HG03342 (cell line): ENCODE data around the gene NSUN3.
"Not testable (repeated sequence)": the region's sequence is repeated elsewhere in the genome, so short reads cannot be mapped to it uniquely, and the experiment has no call there.

ENCODE experiments used
- ATAC-seq: cut with Tn5 transposase; IDR thresholded peaks from one replicate; pipeline ENCODE4 v1.9.1; 2021; ENCODE audit warnings: mild to moderate bottlenecking, moderate library complexity; ENCODE audit not compliant: unreplicated experiment

NSUN3 gene

DNA sequence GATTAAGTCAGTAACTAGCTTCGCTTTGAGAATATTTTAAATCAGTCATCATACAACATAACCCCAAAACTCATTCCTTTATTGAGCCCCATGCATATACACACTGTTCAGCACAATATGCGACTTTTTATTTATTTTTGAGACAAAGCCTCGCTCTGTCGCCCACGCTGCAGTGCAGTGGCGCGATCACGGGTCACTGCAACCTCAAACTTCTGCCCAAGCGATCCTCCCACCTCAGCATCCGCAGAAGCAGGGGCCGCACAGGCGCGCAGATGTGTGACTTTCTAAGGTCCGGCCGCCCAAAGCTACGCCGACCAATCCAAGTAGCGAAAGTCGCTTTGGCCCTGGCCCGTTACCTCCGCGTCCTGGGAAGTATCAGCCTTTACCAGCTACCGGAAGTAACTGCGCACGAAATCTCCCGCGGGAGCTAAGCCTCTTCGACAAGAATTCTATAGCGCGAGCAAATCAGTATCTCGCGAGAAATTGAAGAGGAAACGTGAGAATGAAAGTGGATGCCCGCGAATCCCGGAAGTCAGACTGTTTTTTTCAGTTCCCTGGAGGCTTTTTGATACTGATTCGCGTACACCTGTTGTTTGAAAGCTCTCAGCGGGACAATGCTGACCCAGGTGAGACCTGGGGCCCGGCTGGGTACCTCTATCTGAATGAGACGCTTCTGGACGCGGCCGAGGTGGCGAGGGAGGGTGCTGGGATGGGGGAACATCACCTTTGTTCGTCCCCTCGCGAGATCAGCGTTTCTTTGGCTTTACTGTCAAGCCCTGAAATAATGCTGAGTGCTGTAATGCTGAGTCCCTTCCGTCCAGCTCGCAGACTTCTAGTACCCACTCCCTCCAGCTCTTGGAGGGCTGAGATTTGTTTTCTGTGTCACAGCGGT lies at the start of gene NSUN3, which contains the start of gene DHFR2:
Gene NSUN3 (plus strand): TSS at position 549 of the 892 bp plus-strand sequence. CDS start 66 bp downstream, at position 615.
Gene DHFR2 (minus strand): TSS at position 404 of the 892 bp plus-strand sequence. CDS start 1,405 bp downstream, outside the sequence.
- peak; percentile 92 for ATAC-seq

DNA sequence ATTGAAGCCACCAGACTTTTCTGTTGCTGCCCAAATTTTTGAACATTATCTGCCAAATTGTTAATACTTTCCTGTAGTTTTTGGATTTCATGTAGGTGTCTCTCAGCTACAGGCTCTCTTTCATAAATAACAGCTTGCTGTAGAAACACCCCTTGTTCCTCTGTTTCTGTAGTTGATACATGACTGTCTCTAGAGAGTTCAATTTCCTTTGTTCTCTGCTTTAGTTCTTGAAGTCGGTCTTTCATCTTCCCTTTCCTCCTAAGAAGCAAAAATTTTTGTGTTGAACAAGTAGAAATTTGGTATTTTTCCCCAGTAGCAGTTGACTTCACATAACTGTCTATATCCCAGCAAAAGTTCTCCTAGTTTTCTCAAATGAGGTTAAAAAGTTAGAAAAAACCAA lies 47.8 kb upstream of the NSUN3 start:
- ATAC-seq: no peak

DNA sequence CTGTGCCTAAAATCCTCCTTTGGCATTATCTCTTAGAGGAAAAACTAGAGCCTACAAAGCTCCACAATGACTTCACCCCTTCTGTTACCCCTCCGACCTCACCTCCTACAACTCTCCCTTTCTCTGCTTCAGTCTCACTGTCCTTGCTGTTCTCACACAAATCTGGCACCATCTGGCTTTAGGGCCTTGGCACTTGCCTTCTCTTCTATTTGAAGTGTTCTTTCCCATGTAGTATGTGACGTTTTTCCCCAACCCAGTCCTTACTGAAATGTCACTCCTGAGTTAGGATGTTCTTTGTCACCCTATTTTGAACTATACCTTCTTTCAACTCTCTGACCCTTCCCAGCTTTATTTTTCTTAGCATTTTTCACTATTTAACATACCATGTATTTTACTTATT lies 43.2 kb upstream of the NSUN3 start:
- no peak for ATAC-seq

DNA sequence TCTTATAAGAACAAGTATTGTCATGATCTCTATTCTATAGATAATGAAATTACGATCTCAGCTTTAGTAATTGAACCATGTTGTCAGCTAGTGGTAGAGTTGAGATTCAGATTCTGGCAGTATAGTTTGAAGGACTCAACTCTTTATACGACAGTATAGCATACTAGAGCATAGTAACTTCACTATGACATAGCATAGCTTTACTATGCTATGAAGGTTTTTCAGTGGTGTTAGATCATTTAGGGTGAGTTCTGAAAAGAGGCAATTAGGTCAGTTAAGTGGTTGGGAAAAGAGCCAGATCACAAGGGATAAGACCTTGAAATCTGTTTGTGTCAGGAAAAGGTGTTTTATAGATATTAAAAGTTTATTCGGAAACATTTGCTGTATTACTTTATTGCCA lies 42.6 kb upstream of the NSUN3 start:
- no peak for ATAC-seq

DNA sequence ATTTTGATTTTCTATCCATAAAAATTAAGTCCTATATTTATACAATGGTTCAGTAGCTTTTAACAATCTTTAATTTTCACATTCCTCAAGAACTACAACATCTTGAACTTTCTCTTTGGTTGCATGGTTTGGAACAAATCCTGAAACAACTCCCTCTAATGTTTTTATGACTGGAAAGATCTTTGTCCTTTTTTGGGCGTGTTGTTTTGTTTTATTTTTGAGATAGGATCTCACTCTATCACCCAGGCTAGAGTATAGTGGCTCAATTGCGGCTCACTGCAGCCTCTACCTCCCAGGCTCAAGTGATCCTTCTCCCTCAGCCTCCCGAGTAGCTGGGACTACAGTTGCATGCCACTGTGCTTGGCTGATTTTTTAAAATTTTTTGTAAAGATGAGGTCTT lies 38.5 kb upstream of the NSUN3 start:
- ATAC-seq: no peak

DNA sequence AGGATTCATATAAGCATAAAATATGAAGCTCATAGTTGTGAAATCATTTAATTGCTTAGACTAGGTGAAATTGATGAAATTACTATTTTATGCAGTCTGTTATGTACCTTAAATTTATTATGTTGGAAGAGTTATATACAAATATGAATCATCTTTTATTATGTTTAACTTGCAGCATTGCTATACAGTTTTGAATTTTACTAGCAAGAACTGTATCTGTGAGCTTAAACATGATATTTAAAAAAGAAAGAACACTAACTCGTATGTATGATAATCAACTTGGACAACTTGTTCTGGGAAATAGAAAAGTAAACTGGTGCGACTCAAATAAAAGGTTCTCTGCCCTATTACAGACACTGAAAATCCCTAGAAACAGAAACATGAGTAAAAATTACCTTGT lies 36.2 kb upstream of the NSUN3 start:
- ATAC-seq: no peak

DNA sequence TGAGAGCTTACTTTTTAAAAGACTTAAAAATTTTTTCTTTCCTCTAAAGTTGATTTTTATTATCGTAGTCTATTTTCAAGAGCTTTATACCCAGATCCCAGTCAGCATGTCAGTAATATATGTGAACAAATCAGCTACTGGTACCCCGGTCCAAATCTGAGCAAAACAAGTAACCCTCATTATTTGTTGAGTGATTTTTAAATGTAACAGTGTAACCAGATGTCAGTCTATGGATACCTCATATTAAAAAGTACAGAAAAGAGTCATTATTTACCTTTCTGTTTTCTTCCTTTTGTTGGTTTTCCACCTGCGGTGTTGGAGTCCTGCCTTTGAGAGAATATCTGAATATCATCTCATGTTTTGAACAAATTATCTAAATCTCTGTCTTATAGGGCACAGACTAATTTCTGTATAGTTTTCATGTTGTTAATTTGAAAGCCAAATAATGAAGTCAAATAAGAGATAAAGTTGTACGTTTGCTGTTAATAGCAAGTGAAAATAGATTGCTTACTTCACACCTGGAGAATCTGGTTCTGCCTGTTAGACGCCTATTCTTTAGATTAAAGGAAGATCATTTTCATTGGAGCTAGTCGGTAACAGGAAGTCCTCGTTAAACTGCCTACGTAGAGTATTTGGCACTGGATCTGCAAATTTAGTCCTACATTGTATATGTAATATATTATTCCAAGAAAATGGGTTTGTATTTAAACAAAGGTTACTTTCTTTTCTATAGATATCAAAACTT lies 34.6 kb upstream of the NSUN3 start, which contains the start of gene STX19:
Gene STX19 (minus strand): TSS at position 505 of the 745 bp plus-strand sequence. CDS start 13,328 bp downstream, outside the sequence.
- ATAC-seq: no peak

DNA sequence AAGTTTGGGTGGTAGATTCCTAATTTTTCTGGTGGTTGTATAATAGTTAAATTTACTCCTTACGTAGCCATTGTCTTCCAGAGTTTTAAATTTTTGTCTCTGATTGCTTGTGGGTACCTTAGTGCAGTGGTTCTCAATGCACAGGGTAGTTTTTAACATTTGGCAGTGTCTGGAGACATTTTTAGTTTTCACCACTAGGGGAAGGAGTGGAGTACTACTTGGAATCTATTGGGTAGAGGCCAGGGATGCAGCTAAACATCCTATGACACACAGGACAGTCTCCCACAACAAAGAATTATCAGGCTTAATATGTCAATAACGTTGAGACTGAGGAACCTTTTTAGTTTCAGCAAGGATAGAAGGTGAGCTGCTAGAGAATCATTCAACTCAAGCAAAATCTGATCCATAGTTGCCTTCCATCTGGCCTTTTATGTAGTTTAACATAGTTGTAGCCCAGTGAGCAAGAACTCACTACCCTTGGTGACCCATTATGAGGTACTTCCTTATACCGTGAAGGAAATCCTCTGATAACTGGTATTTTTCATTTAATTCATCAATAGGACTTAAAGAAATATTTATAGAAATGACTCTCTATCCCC lies 25.9 kb upstream of the NSUN3 start:
- ATAC-seq: peak; percentile 85

DNA sequence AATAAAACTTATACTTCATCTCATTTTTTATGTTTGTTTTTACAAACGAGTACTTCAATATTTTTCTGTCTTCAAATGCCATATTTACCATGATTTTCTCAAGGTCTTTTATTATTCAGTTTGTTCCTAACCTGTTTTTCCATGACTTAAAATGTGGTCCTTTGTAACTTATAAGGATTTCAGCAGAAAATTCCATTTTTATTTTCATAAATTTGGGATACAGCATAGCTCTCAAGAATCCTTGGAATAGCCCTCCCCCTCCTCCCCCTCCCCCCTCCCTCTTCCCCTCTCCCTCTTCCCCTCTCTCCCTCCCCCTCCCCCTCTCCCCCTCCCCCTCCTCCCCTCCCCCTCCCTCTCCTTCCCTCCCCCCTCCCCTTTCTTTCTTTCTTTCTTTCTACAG lies 19.6 kb upstream of the NSUN3 start:
- no peak for ATAC-seq

DNA sequence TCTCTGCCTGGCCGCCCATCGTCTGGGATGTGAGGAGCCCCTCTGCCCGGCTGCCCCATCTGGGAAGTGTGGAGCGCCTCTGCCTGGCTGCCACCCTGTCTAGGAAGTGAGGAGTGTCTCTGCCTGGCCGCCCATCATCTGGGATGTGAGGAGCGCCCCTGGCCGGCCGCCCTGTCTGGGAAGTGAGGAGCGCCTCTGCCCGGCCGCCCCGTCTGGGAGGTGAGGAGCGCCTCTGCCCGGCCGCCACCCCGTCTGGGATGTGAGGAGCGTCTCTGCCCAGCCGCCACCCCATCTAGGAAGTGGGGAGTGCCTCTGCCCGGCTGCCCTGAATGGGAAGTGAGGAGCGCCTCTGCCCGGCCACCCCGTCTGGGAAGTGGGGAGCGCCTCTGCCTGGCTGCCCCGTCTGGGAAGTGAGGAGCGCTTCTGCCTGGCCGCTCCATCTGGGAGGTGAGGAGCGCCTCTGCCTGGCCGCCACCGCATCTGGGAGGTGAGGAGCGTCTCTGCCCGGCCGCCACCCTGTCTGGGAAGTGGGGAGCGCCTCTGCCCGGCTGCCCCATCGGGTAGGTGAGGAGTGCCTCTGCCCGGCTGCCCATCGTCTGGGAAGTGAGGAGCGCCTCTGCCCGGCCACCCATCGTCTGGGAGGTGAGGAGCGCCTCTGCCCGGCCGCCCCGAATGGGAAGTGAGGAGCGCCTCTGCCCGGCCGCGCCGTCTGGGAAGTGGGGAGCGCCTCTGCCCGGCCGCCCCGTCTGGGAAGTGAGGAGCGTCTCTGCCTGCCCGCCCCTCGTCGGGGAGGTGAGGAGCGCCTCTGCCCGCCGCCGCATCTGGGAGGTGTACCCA lies 18.5 kb upstream of the NSUN3 start:
- ATAC-seq: not testable (repeated sequence)

DNA sequence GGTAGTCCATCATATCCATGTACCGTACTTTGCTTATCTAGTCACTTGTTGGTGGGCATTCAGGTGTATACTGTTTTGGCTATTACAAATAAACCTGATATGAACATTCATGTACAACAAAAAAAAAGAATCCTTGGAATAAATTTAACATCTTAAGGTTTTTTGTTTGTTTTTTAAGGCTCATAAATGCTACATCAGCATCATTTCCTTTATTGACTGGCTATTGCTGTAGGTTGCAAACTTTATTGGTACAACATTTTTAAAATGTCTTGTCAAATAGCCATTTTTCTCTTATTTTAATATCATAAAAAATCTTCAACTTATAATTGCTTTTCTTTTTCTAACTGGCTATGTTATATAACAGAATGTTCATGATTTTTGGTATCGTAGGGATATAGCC lies 16.3 kb upstream of the NSUN3 start:
- no peak for ATAC-seq

DNA sequence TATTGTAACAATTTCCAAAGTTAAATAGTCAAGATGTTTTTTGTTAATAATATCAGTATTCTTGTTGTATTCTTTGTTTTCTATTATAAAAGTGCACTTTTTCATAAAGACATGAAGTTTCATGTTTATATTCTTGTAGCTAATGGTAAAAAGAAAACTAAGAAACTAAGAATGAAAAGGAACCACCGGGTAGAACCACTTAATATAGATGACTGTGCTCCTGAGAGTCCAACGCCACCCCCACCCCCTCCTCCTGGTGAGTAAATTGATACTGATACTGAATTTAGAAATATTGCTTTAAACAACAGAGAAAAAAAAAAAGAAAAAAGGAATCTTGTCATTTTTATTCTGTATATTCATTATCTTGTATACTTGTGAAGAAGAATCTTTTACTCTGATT lies 13.6 kb upstream of the NSUN3 start:
- ATAC-seq: no peak

DNA sequence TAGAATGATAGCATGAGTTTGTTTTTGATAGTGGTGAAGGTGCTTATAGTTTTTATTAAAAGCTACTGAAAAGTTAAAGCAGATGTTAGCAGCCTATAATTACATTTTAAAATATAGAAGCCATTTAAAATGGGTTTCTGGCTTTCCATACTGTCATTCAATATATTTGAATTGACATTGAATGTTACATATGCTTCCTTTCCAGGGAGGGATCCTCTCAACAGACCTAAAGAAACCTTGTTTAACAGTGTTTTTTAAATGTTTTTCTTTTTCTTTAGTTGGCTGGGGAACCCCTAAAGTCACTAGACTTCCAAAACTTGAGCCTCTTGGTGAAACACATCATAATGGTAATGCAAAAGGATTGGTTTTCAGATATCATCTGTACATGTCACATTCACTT lies 12.3 kb upstream of the NSUN3 start:
- ATAC-seq: no peak

DNA sequence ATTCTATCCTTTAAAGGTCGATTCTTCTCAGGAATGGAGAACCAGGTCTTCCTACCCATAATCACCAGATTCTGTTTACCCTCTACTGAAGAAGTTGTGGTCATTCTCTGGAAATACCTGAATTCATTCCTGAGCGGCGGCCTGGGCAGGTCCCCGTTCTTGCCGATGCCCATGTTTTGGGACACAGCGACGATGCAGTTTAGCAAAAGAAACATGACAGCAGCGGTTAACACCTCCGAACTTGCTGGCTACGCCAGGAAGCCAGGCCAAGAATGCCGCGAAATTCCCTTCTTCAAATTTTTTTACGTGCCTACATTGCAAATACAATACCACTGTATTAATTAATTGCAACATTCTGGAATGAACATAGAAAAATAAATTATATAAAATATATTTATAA lies 1.6 kb upstream of the NSUN3 start:
- ATAC-seq: no peak

DNA sequence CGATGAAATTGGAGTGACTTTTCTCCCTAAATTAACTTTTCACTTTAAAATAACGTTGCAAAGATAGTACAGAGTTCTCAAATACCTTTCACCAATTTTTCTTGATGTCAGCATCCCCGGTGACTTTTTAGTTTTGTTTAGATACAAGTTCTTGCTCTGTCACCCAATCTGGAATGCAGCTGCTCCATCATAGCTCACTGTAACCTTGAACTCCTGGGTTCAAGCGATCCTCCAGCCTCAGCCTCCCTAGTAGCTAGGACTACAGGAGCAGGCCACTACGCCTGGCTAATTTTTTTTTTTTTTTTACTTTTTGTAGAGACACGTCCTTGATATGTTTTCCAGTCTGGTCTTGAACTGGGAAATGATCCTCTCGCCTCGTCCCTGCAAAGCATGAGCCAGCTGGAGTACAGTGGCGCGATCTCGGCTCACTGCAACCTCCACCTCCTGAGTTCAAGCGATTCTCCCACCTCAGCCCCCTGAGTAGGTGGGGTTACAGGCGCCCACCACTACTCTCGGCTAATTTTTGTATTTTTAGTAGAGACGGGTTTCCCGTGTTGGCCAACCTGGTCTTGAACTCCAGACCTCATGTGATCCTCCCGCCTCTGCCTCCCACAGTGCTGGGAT lies 747 bp downstream of the NSUN3 start:
- no peak for ATAC-seq

DNA sequence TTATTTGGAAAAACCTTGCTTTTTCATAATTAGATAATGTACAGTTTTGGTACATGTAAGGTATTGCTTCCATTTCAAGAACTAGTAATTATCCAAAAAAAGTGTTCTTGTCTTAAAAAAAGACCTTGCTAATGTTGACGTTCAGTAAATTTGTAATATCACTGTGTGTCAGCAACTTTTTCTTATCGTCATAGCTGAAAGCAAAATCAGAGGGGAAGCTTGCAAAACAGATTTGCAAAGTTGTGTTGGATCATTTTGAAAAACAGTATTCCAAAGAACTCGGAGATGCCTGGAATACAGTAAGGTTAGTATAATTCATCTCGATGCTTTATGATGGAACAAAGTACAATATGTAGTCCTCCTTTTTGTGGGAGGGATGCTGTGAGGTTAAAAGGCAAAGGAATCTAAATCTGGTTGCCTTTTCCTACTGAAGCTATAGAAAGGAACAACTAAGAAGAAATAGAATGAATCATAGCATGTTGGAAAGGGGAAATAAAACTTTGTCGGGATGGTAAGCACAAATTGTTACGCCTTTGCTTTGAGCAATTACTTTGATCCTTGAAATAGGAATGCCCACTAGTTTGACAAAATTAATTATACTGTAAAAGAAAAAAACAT lies 1.5 kb downstream of the NSUN3 start:
- no peak for ATAC-seq

DNA sequence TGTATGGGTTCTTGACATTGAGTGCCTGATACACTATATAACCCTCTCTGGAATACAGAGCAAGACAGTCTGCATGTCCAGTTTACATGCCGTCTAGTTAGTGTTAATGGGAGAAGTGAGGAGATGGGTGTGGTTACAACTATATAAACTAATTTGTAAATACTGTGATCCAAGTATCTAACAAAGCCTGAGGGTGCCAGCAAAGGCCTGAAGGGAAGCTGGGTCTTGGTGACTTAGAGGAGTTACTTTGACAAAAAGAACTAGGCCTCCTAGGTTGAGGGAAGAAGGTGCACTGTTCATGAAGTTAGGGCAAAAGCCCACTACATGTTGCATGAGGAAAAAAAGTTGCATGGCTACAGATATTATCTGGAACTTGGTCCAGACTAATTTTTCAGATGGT lies 2.3 kb downstream of the NSUN3 start:
- no peak for ATAC-seq

DNA sequence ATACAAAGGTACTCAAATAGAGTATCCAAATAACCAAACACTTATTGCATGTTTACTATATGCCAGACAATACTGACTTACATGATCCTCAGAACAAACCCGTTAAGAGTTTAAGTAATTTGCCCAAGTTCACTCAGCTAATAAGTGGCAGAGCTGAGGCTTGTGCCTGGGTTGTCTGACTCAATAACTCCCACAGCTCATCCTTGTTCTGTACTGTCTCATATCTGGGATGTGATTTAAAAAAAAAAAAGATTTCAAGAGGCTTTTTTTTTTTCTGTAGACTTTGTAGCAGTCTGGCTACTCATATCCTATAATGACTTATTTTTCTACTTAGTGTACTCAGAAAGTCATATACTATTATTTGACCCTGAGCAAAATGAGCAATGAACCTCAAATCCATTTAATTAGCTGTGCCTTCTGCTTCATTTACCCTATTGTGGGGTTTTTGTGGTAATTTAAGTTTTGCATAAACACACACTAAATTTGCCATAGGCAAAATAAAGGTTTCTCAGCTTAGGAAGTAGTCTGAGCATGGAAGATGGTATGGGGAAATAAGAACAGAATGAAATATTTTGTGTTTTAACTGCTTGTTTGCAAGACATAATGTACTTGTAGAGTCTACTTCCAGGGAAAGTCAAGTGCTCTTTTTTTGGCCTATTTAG lies 3.1 kb downstream of the NSUN3 start:
- no peak for ATAC-seq
